Smooth muscle cell (in vitro differentiated cells): ENCODE results near the gene HLF. TPM values are rescaled to one million over a fixed set of nuclear protein-coding genes. Genes with fewer than 3 reads are reported as not detected.

ENCODE experiments used
- DNase-seq: peaks from one replicate; lab custom pipeline; 2025; ENCODE audit not compliant: unreplicated experiment; lab: John Stamatoyannopoulos, UW
- H2AFZ ChIP-seq: fragments of 200-600 bp; sonication (generic); 2 replicates; pipeline ENCODE4 v1.6.0; 2016; ENCODE audit warnings: antibody characterized with exemption, low read depth, mild to moderate bottlenecking
- H3F3A ChIP-seq: fragments of 200-600 bp; sonication (generic); 2 replicates; pipeline ENCODE4 v1.6.0; 2017; ENCODE audit warnings: antibody characterized with exemption, low read depth
- H3K27ac ChIP-seq: fragments of 200-600 bp; sonication (generic); 2 replicates; pipeline ENCODE4 v1.5.1; 2016; ENCODE audit warnings: low read depth, mild to moderate bottlenecking
- H3K27me3 ChIP-seq: fragments of 200-600 bp; sonication (generic); 2 replicates; pipeline ENCODE4 v1.6.1; 2016; ENCODE audit warnings: low read depth, mild to moderate bottlenecking
- H3K36me3 ChIP-seq: fragments of 200-600 bp; sonication (generic); 2 replicates; pipeline ENCODE4 v1.5.1; 2016; ENCODE audit warnings: low read depth
- H3K4me1 ChIP-seq: fragments of 200-600 bp; sonication (generic); 2 replicates; pipeline ENCODE4 v1.5.1; 2016; ENCODE audit warnings: low read depth
- H3K4me2 ChIP-seq: fragments of 200-600 bp; sonication (generic); 2 replicates; pipeline ENCODE4 v1.6.0; 2016; ENCODE audit warnings: mild to moderate bottlenecking
- H3K4me3 ChIP-seq: fragments of 200-600 bp; sonication (generic); 2 replicates; pipeline ENCODE4 v1.5.1; 2016; ENCODE audit warnings: mild to moderate bottlenecking
- H3K79me2 ChIP-seq: fragments of 200-600 bp; sonication (generic); 2 replicates; pipeline ENCODE4 v1.6.0; 2016; ENCODE audit warnings: low read depth, mild to moderate bottlenecking
- H3K9ac ChIP-seq: fragments of 200-600 bp; sonication (generic); 2 replicates; pipeline ENCODE4 v1.6.0; 2016; ENCODE audit warnings: low read depth
- H3K9me3 ChIP-seq: fragments of 200-600 bp; sonication (generic); replicated peaks from 2 replicates; pipeline ENCODE4 v1.5.1; 2016; ENCODE audit warnings: low read depth
- H4K20me1 ChIP-seq: fragments of 200-600 bp; sonication (generic); 2 replicates; pipeline ENCODE4 v1.6.0; 2016; ENCODE audit warnings: low read depth
- WGBS: methylation state at CpG from one replicate; pipeline ENCODE4 v1.1.7; 2016; ENCODE audit warnings: low lambda C conversion rate; 5-methylcytosine and 5-hydroxymethylcytosine counted together
- polyA plus RNA-seq: library from polyadenylated mRNA; unstranded; fragments of >200 nt; fragmentation: Nextera tagmentation; extraction: Ambion mirVana; gene quantifications from 2 replicates; pipeline ENCODE4 v1.2.1, GENCODE V29; 2016
- total RNA-seq: library from RNA; depleted of rRNA; stranded (reverse); fragments of >200 nt; gene quantifications from 2 replicates; pipeline ENCODE4 v1.2.3, GENCODE V29; 2014
- TF ChIP-seq, protein P1 (sequence below): fragments of 200-600 bp; sonication (generic); IDR thresholded peaks from 2 replicates; pipeline ENCODE4 v1.5.1; 2017; ENCODE audit warnings: borderline replicate concordance, mild to moderate bottlenecking, antibody characterized with exemption; ENCODE audit not compliant: insufficient read depth, poor library complexity, severe bottlenecking

Gene HLF
- total and polyA plus RNA-seq, 2 experiments from 2014 or later, result 0.19 TPM; not detected in 1

DNA sequence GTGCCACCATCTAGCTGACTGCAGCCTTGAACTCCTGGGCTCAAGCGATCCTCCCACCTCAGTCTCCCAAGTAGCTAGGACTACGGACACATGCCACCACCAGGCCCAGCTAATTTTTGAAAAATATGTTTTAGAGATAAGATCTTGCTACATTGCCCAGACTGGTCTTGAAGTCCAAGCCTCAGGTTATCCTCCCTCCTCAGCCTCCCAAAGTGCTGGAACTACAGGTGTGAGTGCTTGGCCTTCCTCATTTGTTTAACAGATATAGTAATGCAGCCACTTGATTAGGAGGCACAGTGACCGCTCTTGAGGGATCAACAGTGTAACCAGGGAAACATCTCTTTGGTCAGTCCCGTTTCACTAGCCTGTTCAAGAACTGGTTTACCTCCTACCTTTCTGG, 35.1 kb downstream of the HLF start:
- 94% methylated on average over 4 of the region's 4 CpGs for WGBS
- Histone ChIP-seq H3K79me2 (no peaks in the 10 kb centered on the region), H4K20me1 (no peaks in the 10 kb centered on the region), H3K4me1 (no peaks in the 10 kb centered on the region), H3K27ac (no peak overlapping the region), H3K4me2 (no peak overlapping the region), H3K27me3 (no peaks in the 10 kb centered on the region), H3K9ac (no peak overlapping the region), H3F3A (no peaks in the 10 kb centered on the region), H3K36me3 (no peaks in the 10 kb centered on the region), H3K9me3 (no peaks in the 10 kb centered on the region), H2AFZ (no peak overlapping the region), H3K4me3 (no peak overlapping the region)
- no peak for DNase-seq
- TF ChIP-seq, protein P1, sequence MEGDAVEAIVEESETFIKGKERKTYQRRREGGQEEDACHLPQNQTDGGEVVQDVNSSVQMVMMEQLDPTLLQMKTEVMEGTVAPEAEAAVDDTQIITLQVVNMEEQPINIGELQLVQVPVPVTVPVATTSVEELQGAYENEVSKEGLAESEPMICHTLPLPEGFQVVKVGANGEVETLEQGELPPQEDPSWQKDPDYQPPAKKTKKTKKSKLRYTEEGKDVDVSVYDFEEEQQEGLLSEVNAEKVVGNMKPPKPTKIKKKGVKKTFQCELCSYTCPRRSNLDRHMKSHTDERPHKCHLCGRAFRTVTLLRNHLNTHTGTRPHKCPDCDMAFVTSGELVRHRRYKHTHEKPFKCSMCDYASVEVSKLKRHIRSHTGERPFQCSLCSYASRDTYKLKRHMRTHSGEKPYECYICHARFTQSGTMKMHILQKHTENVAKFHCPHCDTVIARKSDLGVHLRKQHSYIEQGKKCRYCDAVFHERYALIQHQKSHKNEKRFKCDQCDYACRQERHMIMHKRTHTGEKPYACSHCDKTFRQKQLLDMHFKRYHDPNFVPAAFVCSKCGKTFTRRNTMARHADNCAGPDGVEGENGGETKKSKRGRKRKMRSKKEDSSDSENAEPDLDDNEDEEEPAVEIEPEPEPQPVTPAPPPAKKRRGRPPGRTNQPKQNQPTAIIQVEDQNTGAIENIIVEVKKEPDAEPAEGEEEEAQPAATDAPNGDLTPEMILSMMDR, result no peak

DNA sequence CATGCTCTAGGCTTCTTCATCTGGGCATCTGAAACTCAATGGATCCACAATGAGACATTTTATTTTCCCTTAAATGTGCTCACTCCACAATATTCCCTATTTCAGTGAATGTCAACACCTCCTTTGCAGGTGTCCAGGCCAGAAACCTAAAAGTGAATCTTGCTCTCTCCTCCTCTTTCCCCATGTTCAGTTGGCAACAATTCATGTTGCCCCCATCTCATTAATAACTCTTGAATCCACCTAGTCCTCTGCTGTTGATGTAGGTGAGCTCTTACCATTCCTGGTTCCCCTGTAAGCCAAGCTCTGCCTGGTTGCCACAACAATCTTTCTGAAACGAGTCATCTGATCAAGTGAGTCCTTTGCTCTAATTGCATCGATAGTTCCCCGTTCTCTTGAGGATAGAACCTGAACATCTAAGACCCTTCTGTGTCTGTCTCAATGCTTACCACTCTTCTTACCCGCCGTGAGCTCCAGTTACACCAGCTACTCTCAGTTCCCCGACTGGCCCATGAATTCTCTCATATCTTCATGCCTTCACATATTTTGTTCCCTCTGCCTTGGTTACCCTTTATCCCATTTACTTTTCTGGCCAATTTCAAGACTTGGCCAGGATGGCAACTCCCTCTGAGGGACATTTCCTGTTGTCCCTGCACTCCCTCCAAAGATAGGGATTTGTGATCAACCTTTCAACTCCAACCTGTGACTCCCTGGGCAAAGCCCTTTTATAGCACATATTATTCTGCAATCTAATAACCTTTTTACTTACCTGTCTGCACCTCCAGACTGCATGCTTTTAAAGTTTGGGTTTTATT, 35.9 kb downstream of the HLF start:
- TF ChIP-seq, protein P1, result no peak
- H3K4me1 ChIP-seq, result no peaks in the 10 kb centered on the region
- H3K36me3 ChIP-seq, result no peaks in the 10 kb centered on the region
- 93% methylated on average over 6 of the region's 6 CpGs for WGBS
- H3K9me3 ChIP-seq, result no peaks in the 10 kb centered on the region
- no peak overlapping the region for H3K27ac ChIP-seq
- H3K4me2 ChIP-seq, result no peak overlapping the region
- no peaks in the 10 kb centered on the region for H4K20me1 ChIP-seq
- no peak overlapping the region for H2AFZ ChIP-seq
- no peaks in the 10 kb centered on the region for H3K27me3 ChIP-seq
- no peaks in the 10 kb centered on the region for H3F3A ChIP-seq
- no peak overlapping the region for H3K4me3 ChIP-seq
- DNase-seq, result no peak
- H3K9ac ChIP-seq, result no peak overlapping the region
- H3K79me2 ChIP-seq, result no peaks in the 10 kb centered on the region

DNA sequence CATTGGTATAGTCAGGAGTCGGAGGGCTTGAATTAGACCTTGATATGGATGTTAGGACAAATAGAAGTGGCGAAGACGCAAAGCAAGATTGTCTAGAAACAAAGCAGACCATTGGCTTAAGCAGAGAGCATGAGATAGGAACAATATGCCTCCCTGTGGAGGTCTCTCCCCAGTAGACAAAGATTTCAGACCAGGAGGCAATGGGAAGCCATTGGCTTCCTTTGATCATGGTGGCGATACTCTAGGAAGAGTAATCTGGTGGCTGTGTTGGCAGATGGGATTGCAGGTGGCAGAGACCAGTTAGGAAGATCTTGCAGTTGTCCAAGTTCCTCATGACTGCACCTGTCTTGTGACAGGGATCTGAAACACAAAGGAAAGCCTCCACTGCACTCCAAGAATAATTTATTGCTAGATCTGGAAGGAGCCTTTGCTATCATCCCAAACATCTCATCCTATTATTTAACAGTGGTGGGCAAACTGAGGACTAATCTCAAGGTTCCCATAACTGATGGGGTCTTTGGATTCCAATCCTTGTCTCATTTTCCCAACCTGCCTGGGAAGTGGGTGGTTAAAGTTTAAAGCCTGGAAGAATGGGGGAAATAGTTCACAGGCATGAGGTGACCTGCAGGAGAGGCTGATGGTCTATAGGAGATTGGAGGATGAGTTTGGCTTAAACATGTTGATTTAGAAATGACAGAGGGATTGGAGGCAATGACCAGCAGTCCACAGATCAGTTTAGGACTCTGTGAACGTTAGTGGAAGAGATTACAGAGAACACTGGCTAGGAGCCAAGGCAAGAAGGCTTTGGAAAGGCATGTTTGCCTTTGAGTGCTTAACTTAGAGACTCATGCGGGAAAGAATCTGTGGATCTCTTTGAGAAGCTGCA, 37.0 kb downstream of the HLF start:
- Histone ChIP-seq H3K4me3 (no peak overlapping the region), H4K20me1 (no peaks in the 10 kb centered on the region), H3K4me1 (no peaks in the 10 kb centered on the region), H3F3A (no peaks in the 10 kb centered on the region), H2AFZ (no peak overlapping the region), H3K4me2 (no peak overlapping the region), H3K27ac (no peak overlapping the region), H3K9me3 (no peaks in the 10 kb centered on the region), H3K36me3 (no peaks in the 10 kb centered on the region), H3K79me2 (no peaks in the 10 kb centered on the region), H3K9ac (no peak overlapping the region), H3K27me3 (no peaks in the 10 kb centered on the region)
- DNase-seq, result no peak
- TF ChIP-seq, protein P1, result no peak
- whole genome bisulfite sequencing, result 64% methylated on average over 6 of the region's 6 CpGs
